ENCODE results near the gene CDHR3.

The CDHR3 gene

GRCh38 chr7:106070567-106071254, 107.6 kb downstream of the CDHR3 start:
- Histone ChIP-seq H3K4me1 (ENCODE audit: control insufficient read depth, insufficient read depth, low read length) (peaks cover 23% of the 10 kb centered on the region), H3K36me3 (ENCODE audit: control insufficient read depth, insufficient read depth, low read length, severe bottlenecking) (no peaks in the 10 kb centered on the region), H3K9ac (ENCODE audit: low read length) (no peak overlapping the region), H3K27me3 (replicated peaks; ENCODE audit: control insufficient read depth, insufficient read depth, low read length) (no peaks in the 10 kb centered on the region), H3K4me3 (ENCODE audit: low read length) (no peak overlapping the region), H3K9me3 (ENCODE audit: control insufficient read depth, low read length) (no peaks in the 10 kb centered on the region)
- DNase-seq (ENCODE audit: low read depth): no peak

DNA sequence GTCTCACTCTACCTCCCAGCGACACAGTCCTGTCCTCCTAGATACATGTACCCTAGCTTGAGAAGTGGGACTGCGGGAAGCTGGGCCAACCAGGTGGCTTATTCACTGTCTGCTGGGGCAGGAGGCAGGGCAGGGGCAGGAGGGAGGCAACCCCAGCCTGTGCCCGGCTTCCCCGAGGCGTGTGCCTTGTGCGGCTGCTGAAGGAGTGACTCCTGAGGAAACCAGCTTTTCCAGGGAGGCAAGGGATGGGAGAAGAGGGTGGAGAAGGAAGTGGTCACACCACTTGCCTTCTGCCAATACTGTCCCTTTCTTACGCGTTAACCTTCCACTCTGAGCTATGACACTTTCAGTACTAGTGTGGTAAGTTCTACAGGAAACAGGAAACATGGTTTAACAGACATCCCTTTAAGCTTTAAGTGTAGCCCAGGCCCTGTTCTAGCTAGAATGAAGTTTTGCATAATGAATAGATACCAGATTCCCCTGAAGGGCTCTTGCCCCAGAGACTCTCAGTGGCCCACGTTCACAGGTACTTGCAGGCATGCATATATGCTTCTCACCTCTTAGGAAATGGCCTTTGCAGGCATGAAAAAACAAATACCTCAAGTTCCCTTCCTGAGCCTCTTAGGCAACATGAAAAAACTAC, 108.4 kb downstream of the CDHR3 start:
- no peak overlapping the region for H3K4me3 ChIP-seq (ENCODE audit: low read length)
- H3K9me3 ChIP-seq (ENCODE audit: control insufficient read depth, low read length): no peaks in the 10 kb centered on the region
- H3K9ac ChIP-seq (ENCODE audit: low read length): no peak overlapping the region
- H3K4me1 ChIP-seq (ENCODE audit: control insufficient read depth, insufficient read depth, low read length): peaks cover 20% of the 10 kb centered on the region
- no peak for DNase-seq (ENCODE audit: low read depth)
- no peaks in the 10 kb centered on the region for H3K27me3 ChIP-seq (replicated peaks; ENCODE audit: control insufficient read depth, insufficient read depth, low read length)
- no peaks in the 10 kb centered on the region for H3K36me3 ChIP-seq (ENCODE audit: control insufficient read depth, insufficient read depth, low read length, severe bottlenecking)

DNA sequence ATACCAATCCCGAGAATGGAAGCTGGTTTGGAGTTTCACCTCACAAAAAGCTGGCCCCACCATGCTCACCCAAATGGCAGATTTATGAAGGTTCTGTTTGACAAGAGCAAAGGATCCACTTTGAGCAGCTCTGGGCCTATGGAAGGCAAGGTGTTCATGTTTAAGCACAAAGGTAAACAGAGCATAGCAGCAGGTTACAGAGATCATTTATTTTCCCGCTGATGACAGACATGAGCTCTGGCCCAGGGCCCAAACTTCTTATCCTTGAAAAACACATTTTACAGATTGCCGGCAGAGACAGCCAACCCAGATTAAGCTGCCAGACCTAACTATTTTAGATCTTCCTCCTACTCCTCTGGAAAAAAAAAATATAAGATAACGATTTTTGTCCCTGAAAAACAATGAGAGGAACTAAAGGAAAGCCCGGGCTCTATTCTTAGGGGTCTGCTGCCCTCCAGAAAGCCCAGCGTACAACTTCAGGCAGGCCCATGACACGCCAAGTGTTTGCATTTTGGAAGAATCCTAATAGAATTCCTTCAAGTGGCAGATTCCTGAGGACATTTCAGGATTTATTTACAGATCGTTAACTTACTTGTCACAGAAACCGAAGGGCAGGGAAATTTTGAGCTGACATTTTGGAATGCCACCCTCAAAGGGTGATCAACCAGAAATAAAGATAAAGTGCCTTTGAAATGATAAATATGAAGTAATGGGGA, 109.1 kb downstream of the CDHR3 start:
- Histone ChIP-seq H3K36me3 (ENCODE audit: control insufficient read depth, insufficient read depth, low read length, severe bottlenecking) (no peaks in the 10 kb centered on the region), H3K9ac (ENCODE audit: low read length) (no peak overlapping the region), H3K4me1 (ENCODE audit: control insufficient read depth, insufficient read depth, low read length) (peaks cover 20% of the 10 kb centered on the region), H3K9me3 (ENCODE audit: control insufficient read depth, low read length) (no peaks in the 10 kb centered on the region), H3K27me3 (replicated peaks; ENCODE audit: control insufficient read depth, insufficient read depth, low read length) (no peaks in the 10 kb centered on the region), H3K4me3 (ENCODE audit: low read length) (no peak overlapping the region)
- DNase-seq (ENCODE audit: low read depth): no peak

DNA sequence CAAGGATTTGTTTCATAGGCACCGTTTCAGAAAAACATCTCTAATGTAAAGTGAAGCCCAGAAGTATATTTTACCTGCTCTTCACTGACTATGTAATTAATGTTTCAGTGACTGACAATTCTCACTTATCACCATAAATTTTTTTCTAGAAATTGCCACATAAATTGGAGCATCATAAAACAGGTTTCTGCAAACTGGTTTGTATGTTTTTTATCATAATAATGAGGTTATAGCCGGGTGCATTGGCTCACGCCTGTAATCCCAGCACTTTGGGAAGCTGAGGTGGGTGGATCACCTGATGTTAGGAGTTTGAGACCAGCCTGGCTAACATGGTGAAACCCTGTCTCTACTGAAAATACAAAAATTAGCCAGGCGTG, 109.6 kb downstream of the CDHR3 start:
- DNase-seq (ENCODE audit: low read depth): no peak
- peaks cover 20% of the 10 kb centered on the region for H3K4me1 ChIP-seq (ENCODE audit: control insufficient read depth, insufficient read depth, low read length)
- no peaks in the 10 kb centered on the region for H3K9me3 ChIP-seq (ENCODE audit: control insufficient read depth, low read length)
- H3K27me3 ChIP-seq (replicated peaks; ENCODE audit: control insufficient read depth, insufficient read depth, low read length): no peaks in the 10 kb centered on the region
- no peak overlapping the region for H3K9ac ChIP-seq (ENCODE audit: low read length)
- H3K36me3 ChIP-seq (ENCODE audit: control insufficient read depth, insufficient read depth, low read length, severe bottlenecking): no peaks in the 10 kb centered on the region
- no peak overlapping the region for H3K4me3 ChIP-seq (ENCODE audit: low read length)

DNA sequence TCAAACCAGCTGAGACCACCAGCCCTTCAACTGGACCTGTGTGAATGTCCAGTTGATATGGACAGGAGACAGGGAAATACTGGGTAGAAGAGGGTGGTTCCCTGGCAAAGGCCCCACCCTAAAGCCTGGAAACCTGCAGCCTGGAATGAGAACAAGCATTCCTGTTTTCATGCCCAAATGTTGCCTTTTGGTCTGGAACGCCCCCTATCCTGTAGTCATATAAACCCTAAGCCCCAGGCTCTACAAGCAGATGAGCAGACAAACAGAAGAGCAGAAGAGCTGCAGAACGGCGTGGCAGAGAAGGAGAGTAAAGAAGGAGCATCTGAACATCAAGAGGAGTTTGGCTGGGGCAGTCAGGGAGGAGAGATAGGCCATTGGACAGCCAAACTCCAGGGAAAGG, 110.6 kb downstream of the CDHR3 start:
- Histone ChIP-seq H3K36me3 (ENCODE audit: control insufficient read depth, insufficient read depth, low read length, severe bottlenecking) (no peaks in the 10 kb centered on the region), H3K4me3 (ENCODE audit: low read length) (no peak overlapping the region), H3K4me1 (ENCODE audit: control insufficient read depth, insufficient read depth, low read length) (peaks cover 12% of the 10 kb centered on the region), H3K27me3 (replicated peaks; ENCODE audit: control insufficient read depth, insufficient read depth, low read length) (no peaks in the 10 kb centered on the region), H3K9me3 (ENCODE audit: control insufficient read depth, low read length) (no peaks in the 10 kb centered on the region), H3K9ac (ENCODE audit: low read length) (no peak overlapping the region)
- DNase-seq (ENCODE audit: low read depth): no peak

GRCh38 chr7:106074257-106074656, 111.2 kb downstream of the CDHR3 start:
- no peak for DNase-seq (ENCODE audit: low read depth)

GRCh38 chr7:106075937-106076336, 112.9 kb downstream of the CDHR3 start:
- Histone ChIP-seq H3K4me1 (ENCODE audit: control insufficient read depth, insufficient read depth, low read length) (peaks cover 4% of the 10 kb centered on the region), H3K4me3 (ENCODE audit: low read length) (no peak overlapping the region), H3K36me3 (ENCODE audit: control insufficient read depth, insufficient read depth, low read length, severe bottlenecking) (no peaks in the 10 kb centered on the region), H3K9me3 (ENCODE audit: control insufficient read depth, low read length) (no peaks in the 10 kb centered on the region), H3K27me3 (replicated peaks; ENCODE audit: control insufficient read depth, insufficient read depth, low read length) (no peaks in the 10 kb centered on the region), H3K9ac (ENCODE audit: low read length) (no peak overlapping the region)
- DNase-seq (ENCODE audit: low read depth): no peak

More at GRCh38 chr7:106074257-106074656, 111.2 kb downstream of the CDHR3 start:
- Histone ChIP-seq H3K4me1 (ENCODE audit: control insufficient read depth, insufficient read depth, low read length) (peaks cover 7% of the 10 kb centered on the region), H3K4me3 (ENCODE audit: low read length) (no peak overlapping the region), H3K9me3 (ENCODE audit: control insufficient read depth, low read length) (no peaks in the 10 kb centered on the region), H3K27me3 (replicated peaks; ENCODE audit: control insufficient read depth, insufficient read depth, low read length) (no peaks in the 10 kb centered on the region), H3K9ac (ENCODE audit: low read length) (no peak overlapping the region), H3K36me3 (ENCODE audit: control insufficient read depth, insufficient read depth, low read length, severe bottlenecking) (no peaks in the 10 kb centered on the region)

DNA sequence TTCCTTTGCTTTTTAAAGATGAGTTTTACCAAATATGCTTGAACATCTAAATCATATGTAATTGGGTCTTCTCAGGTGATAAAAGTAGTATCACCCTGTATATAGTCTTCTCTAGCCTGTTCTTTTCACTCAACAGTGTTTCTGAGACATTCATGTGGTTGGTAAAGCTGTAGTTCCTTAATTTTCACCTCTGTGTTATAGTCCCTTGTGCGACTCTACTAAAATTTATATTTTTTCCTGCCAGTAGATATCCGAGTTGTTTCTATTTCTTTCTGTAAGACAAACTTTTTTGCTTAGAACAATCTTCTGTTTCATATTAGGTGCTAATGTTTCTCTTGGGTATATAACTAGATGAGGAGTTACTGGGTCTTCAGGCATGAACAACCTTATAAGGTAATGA, 113.5 kb downstream of the CDHR3 start:
- peaks cover 4% of the 10 kb centered on the region for H3K4me1 ChIP-seq (ENCODE audit: control insufficient read depth, insufficient read depth, low read length)

DNA sequence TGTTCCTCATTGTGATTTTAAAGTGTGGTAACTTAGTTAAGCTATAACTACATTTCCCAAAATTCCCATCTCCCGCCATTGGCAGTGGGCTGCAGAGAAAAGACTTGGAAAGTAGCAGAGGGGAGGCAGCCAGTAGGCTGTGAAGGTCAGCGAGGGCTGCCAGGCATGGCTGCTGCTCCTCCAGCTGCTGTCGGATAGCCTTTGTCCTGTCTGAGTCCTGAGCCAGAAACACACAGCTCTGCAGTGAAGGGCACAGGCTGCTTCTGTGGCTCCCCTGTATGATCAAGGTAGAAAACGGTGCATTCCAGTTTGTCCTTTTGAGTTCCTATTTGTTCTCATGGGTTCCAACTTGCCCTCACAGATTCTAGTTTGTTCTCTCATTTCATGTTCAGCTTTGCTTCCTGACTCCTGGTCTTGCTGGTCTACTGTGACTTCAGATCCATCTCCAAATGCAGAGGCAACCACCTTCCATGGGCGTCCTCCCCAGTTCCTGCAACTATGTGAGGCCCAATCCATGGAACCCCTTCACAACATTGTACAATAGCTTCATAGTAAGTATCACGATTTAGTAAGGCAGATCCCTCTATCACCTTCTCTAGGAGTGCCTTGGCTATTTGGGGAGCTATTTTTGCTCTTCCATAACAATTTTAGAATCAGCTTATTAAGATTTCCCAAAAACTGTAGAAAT, 117.4 kb downstream of the CDHR3 start:
- Histone ChIP-seq H3K9me3 (ENCODE audit: control insufficient read depth, low read length) (no peaks in the 10 kb centered on the region), H3K4me1 (ENCODE audit: control insufficient read depth, insufficient read depth, low read length) (peaks cover 4% of the 10 kb centered on the region), H3K36me3 (ENCODE audit: control insufficient read depth, insufficient read depth, low read length, severe bottlenecking) (no peaks in the 10 kb centered on the region), H3K9ac (ENCODE audit: low read length) (no peak overlapping the region), H3K27me3 (replicated peaks; ENCODE audit: control insufficient read depth, insufficient read depth, low read length) (no peaks in the 10 kb centered on the region), H3K4me3 (ENCODE audit: low read length) (no peak overlapping the region)
- no peak for DNase-seq (ENCODE audit: low read depth)

More for the DNA sequence above, 113.5 kb downstream of the CDHR3 start:
- H3K9ac ChIP-seq (ENCODE audit: low read length): no peak overlapping the region
- no peak overlapping the region for H3K4me3 ChIP-seq (ENCODE audit: low read length)
- H3K36me3 ChIP-seq (ENCODE audit: control insufficient read depth, insufficient read depth, low read length, severe bottlenecking): no peaks in the 10 kb centered on the region
- H3K27me3 ChIP-seq (replicated peaks; ENCODE audit: control insufficient read depth, insufficient read depth, low read length): no peaks in the 10 kb centered on the region
- no peak for DNase-seq (ENCODE audit: low read depth)
- H3K9me3 ChIP-seq (ENCODE audit: control insufficient read depth, low read length): no peaks in the 10 kb centered on the region

DNA sequence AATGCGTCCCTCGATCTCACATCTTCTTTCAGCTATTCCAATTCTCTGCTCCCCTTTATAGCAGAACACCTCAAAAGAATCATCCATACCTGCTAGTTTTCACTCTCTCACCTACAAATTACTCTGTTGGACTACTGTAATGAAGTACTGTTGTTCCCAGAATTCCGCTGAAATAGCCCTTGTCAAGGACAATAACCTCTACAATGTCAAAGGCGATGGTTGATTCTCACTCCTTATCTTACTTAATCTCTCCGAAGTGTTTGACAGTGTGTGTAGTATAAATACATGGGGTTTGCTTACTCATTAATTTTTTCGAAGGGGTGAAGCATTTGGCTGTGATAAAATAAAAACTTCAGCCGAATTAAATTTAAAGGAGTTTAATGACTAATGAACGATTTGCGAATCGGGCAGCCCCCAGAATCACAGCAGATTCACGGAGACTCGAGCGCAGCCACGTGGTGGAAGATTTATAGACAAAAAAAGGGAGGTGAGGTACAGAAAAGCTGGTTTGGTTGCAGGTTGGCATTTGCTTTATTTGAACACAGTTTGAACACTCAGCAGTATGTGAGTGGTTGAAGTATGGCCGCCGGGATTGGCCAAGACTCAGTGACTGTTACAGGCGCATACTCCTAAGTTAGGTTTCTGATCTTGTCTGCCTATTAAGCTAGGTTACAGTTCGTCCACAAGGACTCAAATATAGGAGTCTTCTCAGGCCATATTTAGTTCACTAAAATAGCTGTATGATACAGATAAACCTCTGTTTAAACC, 119.2 kb downstream of the CDHR3 start:
- DNase-seq (ENCODE audit: low read depth): no peak
- Histone ChIP-seq H3K36me3 (ENCODE audit: control insufficient read depth, insufficient read depth, low read length, severe bottlenecking) (no peaks in the 10 kb centered on the region), H3K9ac (ENCODE audit: low read length) (no peak overlapping the region)

More for the DNA sequence above, 119.2 kb downstream of the CDHR3 start:
- Histone ChIP-seq H3K4me1 (ENCODE audit: control insufficient read depth, insufficient read depth, low read length) (no peaks in the 10 kb centered on the region), H3K27me3 (replicated peaks; ENCODE audit: control insufficient read depth, insufficient read depth, low read length) (no peaks in the 10 kb centered on the region), H3K9me3 (ENCODE audit: control insufficient read depth, low read length) (no peaks in the 10 kb centered on the region), H3K4me3 (ENCODE audit: low read length) (no peak overlapping the region)
